CD4-positive, alpha-beta T cell treated with Interleukin-6 for 4 hours (primary cell): ENCODE results near the gene ADGRG3.

Experiments
- DNase-seq: peaks from one replicate; pipeline ENCODE4 v3.0.0-alpha.2; 2020; ENCODE audit warnings: mixed read lengths

The ADGRG3 gene

DNA sequence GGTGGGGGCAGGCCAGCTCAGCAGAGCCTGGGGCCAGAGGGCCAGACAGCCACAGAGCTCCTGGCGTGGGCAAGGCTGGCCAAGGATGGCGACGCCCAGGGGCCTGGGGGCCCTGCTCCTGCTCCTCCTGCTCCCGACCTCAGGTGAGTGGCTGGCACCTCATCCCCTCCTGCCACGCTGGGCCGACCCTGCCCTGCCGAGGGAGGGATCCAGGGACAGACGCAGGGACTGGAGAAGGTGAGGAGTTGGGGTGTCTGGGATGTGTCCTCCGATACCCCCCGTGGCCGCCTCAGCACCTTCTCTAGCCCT lies at the start of gene ADGRG3:
Gene ADGRG3 (plus strand): TSS at position 44 of the 309 bp plus-strand sequence. CDS start 42 bp downstream, at position 86.
- no peak for DNase-seq

- no peak for DNase-seq
These were observed 48.9 kb upstream of the ADGRG3 start for GRCh38 chr16:57619133-57619605.

DNA sequence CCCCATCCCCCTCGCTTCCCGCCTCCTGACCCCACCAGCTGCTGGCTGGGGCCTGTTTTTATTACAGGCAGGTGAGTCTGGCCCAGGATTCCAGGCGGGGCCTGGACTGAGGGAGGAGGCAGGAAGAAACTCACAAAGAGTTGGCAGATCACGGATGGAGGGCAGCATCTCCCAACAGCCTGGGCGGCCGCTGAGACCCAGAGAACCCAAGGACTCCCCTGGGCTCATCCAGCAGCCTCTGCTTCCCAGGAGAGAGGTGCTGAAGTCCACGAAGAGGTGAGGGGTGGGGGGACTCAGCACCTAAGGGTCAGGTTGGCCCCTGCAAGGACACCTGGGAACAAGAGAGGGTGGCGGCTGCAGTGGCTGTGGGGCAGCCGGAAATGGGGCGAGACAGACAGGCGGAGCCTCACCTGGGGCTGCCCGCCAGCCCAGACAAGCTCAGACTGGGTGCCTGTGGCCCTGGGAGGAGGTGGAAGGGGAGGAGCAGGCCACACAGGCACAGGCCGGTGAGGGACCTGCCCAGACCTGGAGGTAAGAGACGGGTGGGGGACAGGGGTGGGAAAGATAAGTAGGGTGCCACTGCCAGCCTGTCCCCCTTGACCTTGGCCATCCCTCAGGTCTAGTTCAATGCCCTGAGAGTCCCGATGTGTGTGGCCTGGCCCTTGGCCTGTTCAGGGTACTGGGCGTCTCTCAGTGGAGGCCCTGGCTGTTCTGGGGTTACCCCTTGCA lies 48.3 kb upstream of the ADGRG3 start:
- no peak for DNase-seq

GRCh38 chr16:57620335-57621231 lies 47.5 kb upstream of the ADGRG3 start:
- no peak for DNase-seq

DNA sequence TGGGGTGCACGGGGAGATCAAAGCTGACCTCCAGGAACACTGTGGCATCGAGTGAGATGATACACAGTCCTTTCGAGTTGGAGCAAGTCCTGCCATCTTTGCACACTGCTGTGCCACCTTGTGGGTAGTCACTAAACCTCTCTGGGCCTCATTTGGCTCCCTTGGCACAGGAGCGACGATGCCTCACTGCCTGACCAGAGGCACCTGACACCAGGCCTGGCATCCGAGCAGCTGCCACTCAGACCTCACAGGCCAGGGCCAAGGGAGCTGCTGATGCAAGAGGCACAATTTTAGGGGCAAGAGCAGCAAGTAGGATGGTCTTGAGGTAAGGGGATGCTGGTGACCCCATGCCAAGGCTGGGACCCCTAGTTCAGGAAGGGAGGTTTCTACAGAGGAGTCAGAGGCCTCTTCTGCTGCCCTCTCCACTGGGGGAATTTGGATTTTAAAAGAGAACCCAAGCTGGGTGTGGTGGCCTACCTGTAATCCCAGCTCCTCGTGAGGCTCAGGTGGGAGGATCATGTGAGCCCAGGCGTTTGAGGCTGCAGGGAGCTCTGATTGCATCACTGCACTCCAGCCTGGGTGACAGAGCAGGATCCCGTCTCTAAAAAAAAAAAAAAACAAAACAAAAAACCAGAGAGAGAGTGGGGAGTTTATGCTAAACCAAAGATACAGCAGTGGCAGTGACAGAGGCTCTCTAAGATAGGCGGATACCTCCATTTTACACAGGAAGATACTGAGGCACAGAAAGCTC lies 46.4 kb upstream of the ADGRG3 start:
- no peak for DNase-seq

DNA sequence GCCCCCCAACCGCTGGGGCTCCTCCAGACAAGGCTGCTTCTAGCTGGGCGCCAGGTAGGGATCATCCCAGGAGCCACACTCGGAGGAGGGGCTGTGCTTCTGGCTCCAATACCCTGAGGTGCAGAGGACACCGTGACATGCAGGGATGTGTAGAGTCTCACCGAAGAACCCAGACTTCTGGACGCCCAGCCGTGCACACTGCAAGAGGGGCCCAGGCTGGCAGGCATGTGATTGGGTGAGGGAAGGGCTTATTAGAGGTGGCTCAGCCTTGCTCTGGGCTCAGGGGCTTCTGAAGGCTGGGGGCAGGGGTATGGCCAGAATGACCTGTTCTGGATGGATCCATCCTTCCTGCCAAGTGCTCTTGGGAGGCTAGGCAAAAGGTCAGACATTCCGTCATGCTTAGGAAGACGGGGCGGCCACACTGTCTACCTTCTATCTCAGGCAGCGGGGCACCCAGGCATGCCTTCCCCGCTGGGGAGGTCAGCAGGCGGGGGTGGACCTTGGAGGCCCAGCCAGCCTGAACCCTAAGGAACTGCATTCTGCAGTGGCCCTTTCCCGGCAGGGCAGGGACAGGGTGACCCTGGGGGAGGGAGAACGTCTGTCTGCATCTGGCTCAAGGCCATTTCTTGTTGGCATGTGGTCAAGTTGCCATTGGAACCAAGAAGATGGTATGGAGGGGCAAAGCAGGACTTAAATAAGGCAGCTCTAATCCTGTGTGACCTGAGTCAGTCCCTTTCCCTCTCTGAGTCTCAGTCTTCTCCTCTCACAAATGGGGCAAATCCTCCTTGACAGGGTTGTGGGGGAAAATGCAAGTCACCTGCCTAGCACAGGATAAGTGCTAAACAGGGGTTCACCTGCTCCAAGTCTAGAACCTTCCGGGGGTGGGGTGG lies 45.5 kb upstream of the ADGRG3 start:
- DNase-seq: no peak

DNA sequence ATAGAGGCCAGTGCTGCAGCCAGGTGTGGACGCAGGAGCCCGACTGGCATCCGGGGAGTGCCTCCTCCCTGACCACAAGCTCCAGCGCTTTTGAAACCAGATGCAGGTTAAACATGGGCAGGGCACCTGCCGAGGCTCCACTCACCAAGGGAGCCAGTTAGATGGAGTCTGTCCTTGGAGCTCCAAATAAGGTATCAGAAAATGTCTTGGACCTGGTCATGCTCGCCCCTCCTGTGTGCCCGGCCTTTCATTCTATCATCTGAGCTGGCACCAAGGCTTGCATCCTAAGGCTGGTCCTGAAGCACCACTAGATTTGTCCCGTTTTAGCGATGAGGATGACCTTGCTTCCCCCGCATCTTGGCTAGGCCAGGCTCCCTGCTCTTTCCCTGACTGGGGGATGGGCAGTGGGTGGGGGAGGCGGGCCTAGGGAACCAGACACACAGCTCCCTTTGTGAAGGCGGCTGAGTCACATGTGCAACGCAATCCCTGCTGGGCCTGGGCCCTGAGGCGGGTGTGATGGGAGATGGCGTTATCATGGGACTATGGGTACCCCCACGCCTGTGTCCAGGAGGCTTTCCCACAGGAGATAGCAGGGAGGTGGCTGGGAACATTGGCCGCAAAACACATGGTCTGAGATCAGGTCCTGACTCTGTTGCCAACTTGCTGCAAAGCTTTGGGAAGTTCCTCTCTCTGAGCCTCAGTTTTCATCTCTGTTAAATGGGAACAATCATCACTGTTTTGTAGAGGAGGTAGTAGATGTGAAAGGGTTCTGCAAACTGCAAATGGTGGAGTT lies 44.7 kb upstream of the ADGRG3 start:
- no peak for DNase-seq

DNA sequence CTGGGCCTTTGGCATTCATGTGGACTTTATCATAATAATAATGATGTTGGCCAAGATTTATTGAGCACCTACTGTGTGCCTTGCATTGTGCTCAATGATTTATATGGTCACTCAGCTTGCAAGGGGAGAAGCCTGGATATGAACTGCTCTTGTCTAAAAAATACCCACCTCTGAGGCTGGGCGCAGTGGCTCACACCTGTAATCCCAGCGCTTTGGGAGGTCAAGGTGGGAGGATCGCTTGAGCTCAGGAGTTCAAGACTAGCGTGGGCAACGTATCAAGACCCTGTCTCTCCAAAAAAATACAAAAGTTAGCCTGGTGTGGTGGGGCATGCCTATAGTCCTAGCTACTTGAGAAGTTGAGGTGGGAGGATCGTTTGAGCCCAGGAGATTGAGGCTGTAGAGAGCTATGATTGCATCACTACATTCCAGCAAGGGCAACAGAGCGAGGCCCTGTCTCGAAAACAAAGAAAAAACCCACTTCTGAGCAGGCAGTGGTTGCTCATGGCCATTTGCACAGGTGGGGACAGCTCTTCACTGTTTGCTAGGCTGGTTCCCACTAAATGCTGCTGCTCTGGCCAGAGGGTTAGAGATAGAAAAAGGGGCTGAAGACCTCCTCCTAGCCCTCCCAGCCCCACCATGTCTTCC lies 43.9 kb upstream of the ADGRG3 start:
- no peak for DNase-seq

- DNase-seq: no peak
These were observed 43.2 kb upstream of the ADGRG3 start for GRCh38 chr16:57624806-57625500.

GRCh38 chr16:57626420-57627170 lies 41.5 kb upstream of the ADGRG3 start:
- DNase-seq: no peak

DNA sequence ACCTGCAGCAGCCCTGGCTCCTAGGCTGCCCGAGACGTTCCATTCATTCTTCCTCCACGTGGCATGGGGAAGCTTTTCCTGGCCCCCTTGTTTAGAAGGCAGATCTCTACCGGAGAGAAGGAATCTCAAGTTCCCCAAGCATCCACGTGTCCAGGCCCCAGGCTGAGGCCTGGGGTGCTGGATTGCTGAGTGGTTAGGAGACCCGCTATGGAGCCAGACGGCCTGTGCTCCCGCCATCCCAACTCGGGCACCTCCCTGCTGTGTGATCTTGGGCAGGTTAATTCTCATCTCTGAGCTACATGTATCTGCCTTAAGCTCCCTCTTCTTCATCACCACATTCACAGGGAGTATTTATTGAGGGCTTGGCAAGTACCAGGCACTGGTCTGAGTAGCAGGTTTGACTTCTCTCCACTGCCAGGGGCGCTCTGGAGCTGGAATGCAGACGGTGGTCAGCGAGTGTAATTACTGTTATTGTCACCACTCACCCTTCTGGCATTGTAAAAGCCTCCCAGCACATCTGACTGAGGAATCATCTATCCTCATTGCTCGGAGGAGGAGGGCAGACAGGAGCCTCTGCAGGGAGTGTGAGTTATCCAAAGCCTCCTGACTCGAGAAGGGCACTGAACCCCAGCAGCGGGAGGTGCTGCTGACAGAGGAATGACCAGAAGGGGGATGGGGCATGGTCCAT lies 40.8 kb upstream of the ADGRG3 start:
- no peak for DNase-seq

DNA sequence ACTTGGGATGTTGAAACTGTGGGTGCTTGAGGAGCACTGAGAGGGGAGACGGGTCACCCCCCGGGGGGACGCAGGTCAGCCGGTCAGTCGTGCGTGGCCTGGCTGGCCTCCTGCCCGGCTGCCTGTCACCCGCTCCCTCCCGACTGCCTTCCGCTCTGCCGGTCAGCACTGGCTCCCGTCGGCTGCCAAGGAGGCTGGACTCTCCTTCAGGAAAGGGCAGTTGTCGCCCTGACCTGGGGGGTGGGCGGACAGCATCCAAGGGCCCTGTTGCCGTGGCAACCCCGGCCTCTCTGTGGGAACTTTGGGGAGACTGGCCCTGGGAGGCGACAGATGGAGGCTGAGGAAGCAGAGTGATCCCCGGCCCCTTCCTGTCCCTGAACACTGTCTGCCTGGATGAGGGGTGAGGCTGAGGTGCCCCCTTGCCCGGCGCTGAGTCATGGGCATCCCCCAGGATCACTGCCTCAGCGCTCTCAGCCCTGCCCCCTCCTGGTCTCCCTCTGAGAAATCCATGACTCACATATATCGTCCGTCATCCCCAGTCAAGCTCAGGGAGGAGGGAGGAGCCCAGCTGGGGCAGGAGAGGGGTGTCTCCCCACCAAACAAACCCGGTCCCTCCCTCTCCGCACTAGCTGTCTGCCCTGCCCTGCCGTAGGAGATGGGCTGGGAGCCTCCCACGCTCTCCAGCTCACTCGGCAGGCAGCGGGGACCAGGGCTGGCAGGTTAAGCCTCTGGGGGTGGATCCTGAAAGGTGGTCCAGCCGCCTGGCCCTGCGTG lies 39.9 kb upstream of the ADGRG3 start, which contains the start of gene ADGRG1:
Gene ADGRG1 (plus strand): TSS at position 623 of the 774 bp plus-strand sequence. CDS start 21,658 bp downstream, outside the sequence.
- DNase-seq: peak; percentile 37

- no peak for DNase-seq
These were observed 39.3 kb upstream of the ADGRG3 start for GRCh38 chr16:57628783-57629293.

GRCh38 chr16:57629516-57630406 lies 38.3 kb upstream of the ADGRG3 start:
- no peak for DNase-seq

DNA sequence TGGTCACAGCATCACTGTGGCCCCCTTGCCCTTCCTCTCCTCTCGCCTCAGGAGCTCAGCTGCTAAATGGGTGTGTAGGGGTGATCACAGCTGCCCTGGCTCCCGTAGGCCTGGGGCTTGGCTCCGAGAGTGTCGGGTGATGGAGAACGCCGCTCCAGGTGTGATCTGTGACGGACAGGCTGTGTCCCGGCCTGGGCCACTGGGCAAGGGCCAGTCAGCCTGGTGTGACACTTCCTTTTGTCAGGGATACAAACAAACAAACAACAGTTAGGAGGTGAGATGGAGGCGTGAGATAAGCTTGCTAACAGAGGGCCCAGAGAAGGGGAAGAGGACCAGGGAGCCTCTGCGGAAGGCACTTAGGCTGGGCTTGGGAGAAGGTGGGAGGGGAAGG lies 37.7 kb upstream of the ADGRG3 start:
- no peak for DNase-seq
